ENCODE data around the gene DIS3L2.
A peak's percentile ranks its signal among the peaks of the same experiment; 100 is the strongest.

Gene DIS3L2

DNA sequence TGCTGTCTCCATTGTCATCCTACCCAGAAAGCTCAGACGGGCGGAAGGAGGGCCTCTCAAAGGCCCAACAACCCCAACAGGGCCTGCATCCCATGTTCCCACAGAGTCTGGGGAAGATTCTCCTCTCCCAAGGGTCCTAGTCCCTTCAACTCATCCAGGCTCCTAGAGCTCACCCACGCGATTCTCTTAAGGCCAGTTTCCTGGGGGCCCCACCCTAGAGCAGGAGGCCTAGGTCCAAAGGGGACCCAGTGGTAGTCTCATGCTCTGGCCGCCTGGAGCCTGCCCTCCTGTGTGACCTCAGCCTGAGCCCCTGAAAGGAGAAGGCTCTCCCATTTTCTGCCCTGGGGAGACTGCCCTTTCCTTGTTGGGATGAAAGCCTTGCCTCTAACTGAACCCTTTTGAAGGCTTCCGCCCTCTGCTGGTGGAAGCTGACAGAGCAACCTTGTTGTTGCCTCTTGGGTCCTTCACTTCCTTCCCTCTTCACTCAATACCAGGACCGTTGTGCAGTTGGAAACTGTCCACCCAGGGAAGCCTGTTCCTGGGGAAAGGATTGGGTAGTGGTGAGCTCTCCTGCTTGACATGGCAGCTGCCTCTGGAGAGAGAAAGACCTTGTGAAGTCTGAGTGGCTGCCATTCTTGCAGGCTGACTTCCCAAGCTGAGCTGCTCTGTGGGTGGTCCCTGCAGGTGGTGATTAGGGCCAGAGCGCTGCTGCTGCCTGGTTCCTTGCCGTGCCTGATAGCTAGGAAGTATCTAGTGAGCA, 331.1 kb downstream of the DIS3L2 start:
- Mint-ChIP-seq H3K4me3 (no peak overlapping the region), H3K27me3 (no peaks in the 10 kb centered on the region), H3K36me3 (ENCODE audit: insufficient read depth) (peaks cover 9% of the 10 kb centered on the region), H3K9me3 (no peaks in the 10 kb centered on the region), H3K27ac (ENCODE audit: low read depth) (peak overlapping the region; percentile 60), H3K4me1 (peaks cover 16% of the 10 kb centered on the region)
- DNase-seq (ENCODE audit: low spot score in 2 of 2) (peak; percentile 33 to 37), ATAC-seq (replicated peaks; ENCODE audit: extremely low read depth, poor library complexity, severe bottlenecking) (no peak)

DNA sequence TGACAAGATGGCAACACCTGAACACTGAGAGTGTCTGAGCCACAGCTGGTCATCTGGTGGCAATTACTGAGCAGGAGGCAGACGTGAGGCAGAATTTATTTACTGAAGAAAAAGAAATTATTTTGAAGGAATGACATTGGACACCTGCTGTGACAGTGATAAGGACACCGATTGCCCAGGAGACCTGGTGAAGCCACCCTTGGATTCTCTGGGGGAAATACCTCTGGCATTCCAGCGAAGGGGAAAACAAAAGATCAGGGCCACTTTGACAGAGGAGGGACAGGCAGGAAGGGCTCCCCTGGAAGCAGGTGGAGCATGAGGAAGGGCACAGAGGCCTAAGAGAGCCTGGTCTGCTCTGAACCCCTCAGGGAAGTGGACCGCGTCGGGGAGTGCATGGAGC, 331.7 kb downstream of the DIS3L2 start:
- DNase-seq (ENCODE audit: low spot score in 2 of 2) (no peak), ATAC-seq (replicated peaks; ENCODE audit: extremely low read depth, poor library complexity, severe bottlenecking) (no peak)
- Mint-ChIP-seq H3K9me3 (no peaks in the 10 kb centered on the region), H3K4me3 (no peak overlapping the region), H3K36me3 (ENCODE audit: insufficient read depth) (peaks cover 7% of the 10 kb centered on the region), H3K27ac (ENCODE audit: low read depth) (no peak overlapping the region), H3K27me3 (no peaks in the 10 kb centered on the region), H3K4me1 (peaks cover 16% of the 10 kb centered on the region)

DNA sequence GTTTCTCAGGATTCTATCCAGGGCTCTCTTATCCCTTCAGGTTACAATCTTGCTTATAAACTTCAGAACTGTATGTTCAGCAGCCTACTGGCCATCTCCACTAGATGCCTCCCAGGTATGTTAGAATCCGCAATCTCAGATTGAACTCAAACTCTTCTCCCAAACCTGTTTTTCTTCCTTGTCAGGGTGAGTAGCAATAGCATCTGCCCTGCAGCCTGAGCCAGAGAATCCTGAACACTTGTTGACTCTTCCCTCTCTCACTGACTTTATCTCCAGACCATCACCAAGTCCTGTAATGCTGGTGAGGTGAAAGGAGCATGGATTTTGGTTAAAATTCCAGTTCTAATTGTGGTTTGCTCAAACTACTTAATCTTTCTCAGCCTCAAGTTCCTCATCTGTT, 334.5 kb downstream of the DIS3L2 start:
- no peaks in the 10 kb centered on the region for H3K9me3 Mint-ChIP-seq
- H3K27ac Mint-ChIP-seq (ENCODE audit: low read depth), result no peak overlapping the region
- H3K36me3 Mint-ChIP-seq (ENCODE audit: insufficient read depth), result peaks cover 13% of the 10 kb centered on the region
- H3K4me1 Mint-ChIP-seq, result peaks cover 34% of the 10 kb centered on the region
- ATAC-seq (replicated peaks; ENCODE audit: extremely low read depth, poor library complexity, severe bottlenecking), result no peak
- DNase-seq (ENCODE audit: low spot score in 2 of 2), result no peak
- H3K27me3 Mint-ChIP-seq, result no peaks in the 10 kb centered on the region
- no peak overlapping the region for H3K4me3 Mint-ChIP-seq

DNA sequence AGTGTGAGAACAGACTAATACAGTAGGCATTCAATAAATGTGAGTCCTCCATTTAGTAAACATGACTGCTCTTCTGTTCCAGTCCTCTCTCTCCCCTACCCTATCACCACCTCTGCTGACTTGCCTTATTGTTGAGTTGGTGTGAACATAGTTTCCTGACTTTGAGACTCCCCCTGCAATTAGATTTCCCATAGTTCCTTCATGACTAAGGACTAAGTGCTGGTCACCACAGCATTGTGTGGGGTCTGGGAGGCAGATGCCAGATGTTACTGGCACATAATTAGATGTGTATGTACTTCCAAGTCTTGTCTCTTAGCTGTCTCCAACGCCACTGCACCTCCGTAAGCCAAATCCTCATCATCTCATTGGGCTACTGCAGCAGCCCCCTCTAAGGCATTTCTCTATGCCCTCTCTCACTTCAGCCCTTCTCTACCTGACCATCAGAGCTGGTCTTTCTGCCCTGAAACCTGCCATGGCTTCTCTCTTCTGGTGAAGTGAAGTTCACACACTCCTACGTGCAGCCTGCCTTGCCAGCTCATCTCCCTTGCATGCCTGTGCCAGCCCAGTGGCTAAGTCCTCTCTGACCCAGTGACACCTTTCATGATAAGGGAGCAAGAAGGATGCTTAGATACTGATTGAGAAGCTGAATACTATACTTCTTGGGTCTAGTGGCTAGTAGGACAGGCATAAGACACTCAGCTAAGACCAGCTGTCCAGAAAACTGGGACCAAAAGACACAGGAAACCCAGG, 335.4 kb downstream of the DIS3L2 start:
- Mint-ChIP-seq H3K4me3 (no peak overlapping the region), H3K9me3 (no peaks in the 10 kb centered on the region), H3K4me1 (peaks cover 36% of the 10 kb centered on the region), H3K27me3 (no peaks in the 10 kb centered on the region), H3K36me3 (ENCODE audit: insufficient read depth) (peaks cover 15% of the 10 kb centered on the region), H3K27ac (ENCODE audit: low read depth) (no peak overlapping the region)
- DNase-seq (ENCODE audit: low spot score in 2 of 2) (no peak), ATAC-seq (replicated peaks; ENCODE audit: extremely low read depth, poor library complexity, severe bottlenecking) (no peak)

DNA sequence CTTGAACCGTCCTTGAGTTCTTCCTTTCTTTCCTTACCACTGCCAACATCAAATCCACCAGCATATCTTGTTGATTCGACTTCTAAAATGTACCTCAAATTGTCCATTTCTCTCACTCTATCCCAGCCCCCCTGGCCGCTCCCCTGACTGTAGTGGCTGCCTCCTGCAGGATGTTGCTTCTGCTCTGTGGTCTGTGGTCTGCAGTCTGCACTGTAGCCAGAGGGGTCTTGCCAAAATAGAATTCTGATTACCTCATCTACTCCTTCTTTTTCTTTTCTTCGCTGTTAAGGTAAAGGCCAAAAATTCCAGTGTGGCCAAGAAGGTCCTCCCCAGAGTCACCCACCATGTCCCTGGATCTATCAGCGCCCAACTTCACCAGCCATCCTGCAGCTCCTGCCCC, 337.6 kb downstream of the DIS3L2 start:
- Mint-ChIP-seq H3K36me3 (ENCODE audit: insufficient read depth) (peaks cover 9% of the 10 kb centered on the region), H3K27me3 (no peaks in the 10 kb centered on the region), H3K4me3 (no peak overlapping the region), H3K27ac (ENCODE audit: low read depth) (peak overlapping the region; percentile 23), H3K9me3 (no peaks in the 10 kb centered on the region), H3K4me1 (peaks cover 21% of the 10 kb centered on the region)
- no peak for DNase-seq (ENCODE audit: low spot score in 2 of 2)
- ATAC-seq (replicated peaks; ENCODE audit: extremely low read depth, poor library complexity, severe bottlenecking), result no peak

DNA sequence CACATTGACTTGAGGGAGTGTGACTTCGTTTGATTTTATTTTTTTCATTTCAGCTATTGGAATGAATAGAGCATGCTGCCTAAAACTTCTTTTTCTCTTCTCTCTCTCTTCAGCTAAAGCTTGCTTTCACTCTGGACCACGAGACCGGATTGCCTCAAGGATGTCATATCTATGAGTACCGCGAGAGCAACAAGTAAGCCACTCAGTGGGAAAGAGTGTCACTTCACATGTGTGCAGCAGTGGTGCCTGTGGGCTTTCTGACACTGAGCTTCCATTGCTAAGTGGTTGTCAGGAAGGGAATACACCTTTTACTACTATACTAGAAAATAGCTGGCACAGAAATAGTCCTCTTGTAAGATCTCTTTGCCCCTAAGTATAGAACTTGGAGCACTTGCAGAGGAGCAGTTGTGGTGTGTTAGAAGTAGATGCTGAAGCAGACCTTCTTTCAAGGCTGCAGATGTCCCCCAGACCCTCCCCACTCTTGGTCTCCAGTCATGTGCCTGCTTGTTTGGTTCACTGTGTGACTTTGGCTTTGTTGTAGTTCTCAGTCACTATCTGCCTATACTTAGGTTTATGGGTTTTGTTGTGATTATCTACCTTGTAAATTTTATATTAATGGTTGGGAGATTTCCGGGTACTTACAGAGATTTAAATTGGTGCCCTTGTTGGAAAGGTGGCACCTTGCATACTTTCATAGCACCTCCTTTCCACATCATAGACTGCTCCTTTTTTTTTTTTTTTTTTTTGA, 338.6 kb downstream of the DIS3L2 start:
- Mint-ChIP-seq H3K36me3 (ENCODE audit: insufficient read depth) (peaks cover 8% of the 10 kb centered on the region), H3K4me1 (peaks cover 21% of the 10 kb centered on the region), H3K4me3 (no peak overlapping the region), H3K9me3 (no peaks in the 10 kb centered on the region), H3K27ac (ENCODE audit: low read depth) (peak overlapping the region; percentile 23), H3K27me3 (no peaks in the 10 kb centered on the region)
- DNase-seq (ENCODE audit: low spot score in 2 of 2), result no peak
- ATAC-seq (replicated peaks; ENCODE audit: extremely low read depth, poor library complexity, severe bottlenecking), result no peak

DNA sequence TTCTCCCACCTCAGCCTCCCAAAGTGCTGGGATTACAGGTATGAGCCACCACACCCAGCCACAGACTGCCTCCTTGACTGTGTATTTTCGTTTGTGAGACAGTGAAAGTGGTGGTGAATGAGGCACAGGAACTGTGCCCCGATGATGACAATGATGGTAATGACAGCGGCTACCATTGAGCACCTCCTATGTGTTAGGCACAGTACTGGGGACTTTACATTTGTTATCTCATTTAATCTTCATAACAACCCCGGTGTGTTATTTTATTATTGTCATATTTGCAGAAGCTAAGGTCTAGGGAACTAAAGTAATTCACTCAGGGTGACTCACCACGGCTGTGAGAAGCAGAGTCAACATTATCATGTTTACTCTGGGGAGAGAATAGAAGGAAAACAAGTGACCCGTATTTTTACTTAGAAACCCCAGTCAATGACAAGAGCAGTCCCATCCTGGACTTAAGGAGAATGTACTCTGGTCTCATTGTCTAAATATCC, 339.4 kb downstream of the DIS3L2 start:
- Mint-ChIP-seq H3K4me1 (peaks cover 21% of the 10 kb centered on the region), H3K4me3 (no peak overlapping the region), H3K27ac (ENCODE audit: low read depth) (no peak overlapping the region), H3K36me3 (ENCODE audit: insufficient read depth) (peaks cover 8% of the 10 kb centered on the region), H3K27me3 (no peaks in the 10 kb centered on the region), H3K9me3 (no peaks in the 10 kb centered on the region)
- peak; percentile 19 for ATAC-seq (replicated peaks; ENCODE audit: extremely low read depth, poor library complexity, severe bottlenecking)
- no peak for DNase-seq (ENCODE audit: low spot score in 2 of 2)

DNA sequence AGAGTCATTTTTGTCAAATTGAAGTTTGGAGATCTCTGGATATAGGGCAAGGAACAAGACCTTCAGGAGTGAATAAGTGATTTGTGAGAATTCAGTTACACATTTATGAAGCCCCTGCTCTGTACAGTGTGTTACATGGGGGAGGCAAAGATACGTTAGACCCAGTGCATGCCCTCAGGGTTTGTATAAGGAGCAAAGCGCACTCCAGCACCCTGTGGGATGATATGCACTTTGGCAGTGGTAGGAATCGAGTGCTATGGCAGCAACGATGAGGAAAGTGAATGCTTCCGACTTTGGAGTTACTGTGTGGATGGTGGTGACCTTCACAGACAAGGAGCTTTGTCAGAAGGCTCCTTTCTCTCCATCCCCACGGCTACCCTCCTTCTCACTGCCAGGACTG, 342.7 kb downstream of the DIS3L2 start:
- peaks cover 24% of the 10 kb centered on the region for H3K4me1 Mint-ChIP-seq
- peaks cover 12% of the 10 kb centered on the region for H3K36me3 Mint-ChIP-seq (ENCODE audit: insufficient read depth)
- H3K27me3 Mint-ChIP-seq, result no peaks in the 10 kb centered on the region
- no peak for DNase-seq (ENCODE audit: low spot score in 2 of 2)
- H3K9me3 Mint-ChIP-seq, result no peaks in the 10 kb centered on the region
- ATAC-seq (replicated peaks; ENCODE audit: extremely low read depth, poor library complexity, severe bottlenecking), result no peak
- H3K27ac Mint-ChIP-seq (ENCODE audit: low read depth), result no peak overlapping the region
- no peak overlapping the region for H3K4me3 Mint-ChIP-seq

DNA sequence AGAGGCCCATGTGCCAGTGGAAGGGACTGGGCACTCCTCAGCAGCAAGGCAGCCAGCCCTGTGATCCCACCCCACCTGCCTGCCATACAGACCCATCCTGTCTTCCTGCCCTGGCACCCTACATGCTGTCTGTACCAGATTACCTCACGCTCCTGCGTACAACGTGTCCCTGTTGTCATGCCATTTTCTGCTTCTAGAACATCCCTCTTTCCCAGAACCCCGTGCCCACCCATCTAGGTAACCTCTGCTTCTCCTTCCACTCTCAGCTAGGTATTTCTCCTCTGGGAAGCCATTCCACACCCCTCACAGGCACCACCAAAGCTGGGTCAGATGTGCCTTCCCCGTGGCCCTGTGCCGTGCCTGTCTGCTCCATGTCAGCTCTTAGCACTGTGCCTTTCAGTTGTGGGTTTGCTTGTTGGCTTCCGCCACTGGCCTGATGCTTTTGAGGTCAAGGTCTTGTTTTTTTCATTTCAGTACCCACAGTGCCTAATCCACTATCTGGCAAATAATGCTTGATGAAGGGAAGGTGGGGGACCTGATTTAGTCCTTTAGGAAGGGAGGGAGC, 345.3 kb downstream of the DIS3L2 start:
- Mint-ChIP-seq H3K27ac (ENCODE audit: low read depth) (peak overlapping the region; percentile 1), H3K4me1 (peaks cover 31% of the 10 kb centered on the region), H3K27me3 (no peaks in the 10 kb centered on the region), H3K4me3 (no peak overlapping the region), H3K9me3 (no peaks in the 10 kb centered on the region), H3K36me3 (ENCODE audit: insufficient read depth) (peaks cover 8% of the 10 kb centered on the region)
- ATAC-seq (replicated peaks; ENCODE audit: extremely low read depth, poor library complexity, severe bottlenecking) (no peak), DNase-seq (ENCODE audit: low spot score in 2 of 2) (no peak)

DNA sequence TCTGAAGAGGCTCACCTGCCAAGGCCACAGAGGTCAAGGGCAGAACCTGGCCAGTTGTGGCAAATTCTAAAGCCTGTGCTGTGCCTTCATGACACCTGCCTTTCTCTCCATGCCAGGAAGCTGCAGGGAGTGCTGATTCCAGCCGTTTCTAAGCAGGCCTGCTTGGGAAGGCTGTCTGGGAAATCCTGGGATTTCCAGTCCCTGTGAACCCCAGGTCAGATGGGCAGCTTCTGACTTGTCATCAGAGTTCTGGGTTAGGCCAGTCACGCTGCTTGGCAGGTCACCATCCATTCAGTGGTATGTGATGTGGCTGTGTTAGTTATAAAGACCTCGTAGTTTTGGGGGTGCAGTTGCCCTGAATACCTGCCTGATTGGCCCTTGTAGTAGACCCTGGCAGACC, 346.3 kb downstream of the DIS3L2 start:
- H3K27ac Mint-ChIP-seq (ENCODE audit: low read depth), result peak overlapping the region; percentile 96
- DNase-seq (ENCODE audit: low spot score in 2 of 2) (no peak), ATAC-seq (replicated peaks; ENCODE audit: extremely low read depth, poor library complexity, severe bottlenecking) (no peak)
- no peak overlapping the region for H3K4me3 Mint-ChIP-seq
- H3K9me3 Mint-ChIP-seq, result no peaks in the 10 kb centered on the region
- peaks cover 8% of the 10 kb centered on the region for H3K36me3 Mint-ChIP-seq (ENCODE audit: insufficient read depth)
- no peaks in the 10 kb centered on the region for H3K27me3 Mint-ChIP-seq
- peaks cover 36% of the 10 kb centered on the region for H3K4me1 Mint-ChIP-seq

DNA sequence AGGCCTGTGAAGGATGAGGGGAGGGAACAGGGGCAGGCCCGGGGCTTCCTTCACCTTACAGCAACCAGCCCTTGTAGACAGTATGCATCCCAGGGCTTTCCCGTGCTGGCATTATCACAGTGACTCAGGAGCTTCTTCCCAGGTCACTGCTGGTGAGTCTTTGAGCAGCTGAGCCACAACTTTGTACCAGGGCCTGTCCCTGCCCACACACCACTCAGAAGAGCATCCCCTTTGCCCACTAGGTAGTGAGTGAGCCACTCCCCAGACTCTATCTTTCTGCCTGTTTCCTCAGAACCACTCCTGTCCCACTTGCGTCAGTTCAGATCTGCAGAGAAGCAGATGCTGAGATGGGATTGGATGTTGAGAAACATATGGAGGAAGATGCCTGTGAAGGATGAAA, 347.5 kb downstream of the DIS3L2 start:
- DNase-seq (ENCODE audit: low spot score in 2 of 2) (no peak), ATAC-seq (replicated peaks; ENCODE audit: extremely low read depth, poor library complexity, severe bottlenecking) (no peak)

DNA sequence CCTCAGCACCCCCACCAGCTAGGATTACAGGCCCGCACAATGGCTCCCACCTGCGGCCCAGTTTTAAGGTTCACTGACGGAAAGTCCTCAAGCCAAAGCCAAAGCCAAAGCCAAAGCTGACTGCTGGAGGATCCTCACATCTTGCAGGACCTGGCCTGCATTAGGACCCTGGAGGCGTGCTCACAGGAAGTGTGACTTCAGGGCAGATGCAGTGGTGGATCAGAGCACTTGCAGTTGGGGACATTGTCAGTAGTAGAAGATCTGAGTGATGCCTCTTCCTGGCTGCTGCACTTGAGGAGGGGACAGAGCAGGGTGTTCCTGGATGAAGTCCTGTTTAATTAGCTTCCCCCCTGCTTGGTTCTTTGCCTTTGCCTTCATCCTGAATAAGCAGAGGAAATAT, 348.1 kb downstream of the DIS3L2 start:
- Mint-ChIP-seq H3K4me3 (peak overlapping the region; percentile 71), H3K36me3 (ENCODE audit: insufficient read depth) (peaks cover 8% of the 10 kb centered on the region), H3K4me1 (peaks cover 48% of the 10 kb centered on the region), H3K9me3 (no peaks in the 10 kb centered on the region), H3K27ac (ENCODE audit: low read depth) (peak overlapping the region; percentile 96), H3K27me3 (no peaks in the 10 kb centered on the region)
- DNase-seq (ENCODE audit: low spot score in 2 of 2) (no peak), ATAC-seq (replicated peaks; ENCODE audit: extremely low read depth, poor library complexity, severe bottlenecking) (peak; percentile 71)

More for the DNA sequence above, 347.5 kb downstream of the DIS3L2 start:
- peaks cover 8% of the 10 kb centered on the region for H3K36me3 Mint-ChIP-seq (ENCODE audit: insufficient read depth)
- peak overlapping the region; percentile 71 for H3K4me3 Mint-ChIP-seq
- H3K27ac Mint-ChIP-seq (ENCODE audit: low read depth), result peak overlapping the region; percentile 96
- H3K4me1 Mint-ChIP-seq, result peaks cover 42% of the 10 kb centered on the region
- no peaks in the 10 kb centered on the region for H3K27me3 Mint-ChIP-seq
- H3K9me3 Mint-ChIP-seq, result no peaks in the 10 kb centered on the region
